GM21717 (cell line): ENCODE measurements around the gene HSD17B10.
A peak's percentile ranks its signal among the peaks of the same experiment; 100 is the strongest.
"Not testable (repeated sequence)": the region's sequence is repeated elsewhere in the genome, so short reads cannot be mapped to it uniquely, and the experiment has no call there.

Source experiments
- ATAC-seq: cut with Tn5 transposase; IDR thresholded peaks from one replicate; pipeline ENCODE4 v1.9.1; 2021; ENCODE audit warnings: mild to moderate bottlenecking, moderate library complexity; ENCODE audit not compliant: unreplicated experiment

The HSD17B10 gene

GRCh38 chrX:53438174-53438831 is 4.1 kb upstream of the HSD17B10 start:
- no peak for ATAC-seq

- no peak for ATAC-seq
Observed at GRCh38 chrX:53437206-53437605, 3.0 kb upstream of the HSD17B10 start.

GRCh38 chrX:53435997-53436396 is 1.8 kb upstream of the HSD17B10 start:
- peak; percentile 68 for ATAC-seq

GRCh38 chrX:53430231-53430630 is 3.9 kb downstream of the HSD17B10 start:
- ATAC-seq, result no peak

GRCh38 chrX:53429755-53430154 is 4.4 kb downstream of the HSD17B10 start:
- no peak for ATAC-seq

GRCh38 chrX:53422861-53423306 is 11.3 kb downstream of the HSD17B10 start, which contains the start of gene RIBC1:
TSS of gene RIBC1 (plus strand) at chrX:53422873. CDS start at chrX:53426277, 3,404 bp downstream.
- ATAC-seq, result no peak

- ATAC-seq, result peak; percentile 93
Observed at GRCh38 chrX:53422086-53422860, 11.9 kb downstream of the HSD17B10 start, which contains the start of gene SMC1A. TSS of gene SMC1A (minus strand) at chrX:53422654. CDS start at chrX:53422600, 54 bp downstream.

GRCh38 chrX:53421772-53422085 is 12.4 kb downstream of the HSD17B10 start:
- peak; percentile 20 for ATAC-seq

- no peak for ATAC-seq
Observed at GRCh38 chrX:53421125-53421524, 13.0 kb downstream of the HSD17B10 start.

- ATAC-seq, result not testable (repeated sequence)
Observed at GRCh38 chrX:53420351-53420750, 13.8 kb downstream of the HSD17B10 start.

GRCh38 chrX:53412446-53412845 is 21.7 kb downstream of the HSD17B10 start:
- ATAC-seq, result no peak

- no peak for ATAC-seq
Observed at GRCh38 chrX:53403535-53403934, 30.6 kb downstream of the HSD17B10 start.

GRCh38 chrX:53398216-53398615 is 36.0 kb downstream of the HSD17B10 start:
- ATAC-seq, result no peak

- ATAC-seq, result no peak
Observed at GRCh38 chrX:53395605-53396298, 38.4 kb downstream of the HSD17B10 start.

GRCh38 chrX:53383376-53384076 is 50.6 kb downstream of the HSD17B10 start:
- ATAC-seq, result no peak
